Measurements from ENCODE around the gene DEDD.

Gene DEDD

DNA sequence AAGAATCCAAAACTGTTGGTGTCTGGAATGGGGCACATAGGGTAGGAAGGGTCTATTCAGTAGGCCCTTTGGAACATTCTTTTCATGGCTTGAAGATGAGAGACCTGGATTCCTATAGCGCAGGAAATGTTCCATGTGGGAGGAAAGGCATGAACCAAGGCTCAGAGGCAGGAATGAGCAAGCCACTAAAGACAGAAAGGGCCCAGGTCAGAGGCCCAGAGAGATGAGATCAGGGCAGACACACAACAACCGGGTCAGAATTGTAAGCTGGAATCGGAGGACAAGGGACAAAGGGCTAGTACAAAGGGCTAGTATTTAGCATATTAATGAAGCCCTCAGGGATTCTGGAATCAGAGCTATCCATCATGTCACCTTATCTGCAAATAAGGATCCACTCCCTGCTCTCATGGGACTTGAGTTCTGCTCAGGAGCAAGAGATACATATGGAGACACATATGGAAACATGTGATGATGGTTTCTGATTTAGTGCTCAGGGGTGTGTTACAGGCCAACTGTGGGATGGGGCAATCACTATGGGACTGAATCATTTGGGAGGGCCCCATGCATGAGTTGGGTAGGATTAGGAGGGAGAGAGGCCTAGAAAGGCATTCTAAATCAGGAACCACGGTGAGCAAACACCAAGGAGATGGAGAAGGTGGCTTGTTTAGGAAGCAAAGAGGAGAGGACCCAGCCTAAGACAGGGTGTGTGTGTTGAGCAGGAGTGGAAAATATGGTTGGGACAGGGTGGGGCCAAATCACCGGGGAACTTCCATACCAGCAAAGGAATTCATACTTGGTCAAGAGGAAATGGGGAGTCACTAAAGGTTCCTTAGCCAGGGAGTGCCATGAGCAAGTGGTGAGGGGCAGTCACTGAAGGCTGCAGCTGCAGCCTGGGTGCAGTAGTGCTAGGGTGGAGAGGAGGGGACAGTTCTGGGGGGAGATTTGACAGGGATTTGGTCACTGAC lies 51.7 kb downstream of the DEDD start:
- no peak for DNase-seq (ENCODE audit: low spot score)
- TF ChIP-seq, protein P1, sequence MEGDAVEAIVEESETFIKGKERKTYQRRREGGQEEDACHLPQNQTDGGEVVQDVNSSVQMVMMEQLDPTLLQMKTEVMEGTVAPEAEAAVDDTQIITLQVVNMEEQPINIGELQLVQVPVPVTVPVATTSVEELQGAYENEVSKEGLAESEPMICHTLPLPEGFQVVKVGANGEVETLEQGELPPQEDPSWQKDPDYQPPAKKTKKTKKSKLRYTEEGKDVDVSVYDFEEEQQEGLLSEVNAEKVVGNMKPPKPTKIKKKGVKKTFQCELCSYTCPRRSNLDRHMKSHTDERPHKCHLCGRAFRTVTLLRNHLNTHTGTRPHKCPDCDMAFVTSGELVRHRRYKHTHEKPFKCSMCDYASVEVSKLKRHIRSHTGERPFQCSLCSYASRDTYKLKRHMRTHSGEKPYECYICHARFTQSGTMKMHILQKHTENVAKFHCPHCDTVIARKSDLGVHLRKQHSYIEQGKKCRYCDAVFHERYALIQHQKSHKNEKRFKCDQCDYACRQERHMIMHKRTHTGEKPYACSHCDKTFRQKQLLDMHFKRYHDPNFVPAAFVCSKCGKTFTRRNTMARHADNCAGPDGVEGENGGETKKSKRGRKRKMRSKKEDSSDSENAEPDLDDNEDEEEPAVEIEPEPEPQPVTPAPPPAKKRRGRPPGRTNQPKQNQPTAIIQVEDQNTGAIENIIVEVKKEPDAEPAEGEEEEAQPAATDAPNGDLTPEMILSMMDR (IDR thresholded peaks at IDR 0.05; ENCODE audit: extremely low read depth, insufficient read depth, missing control alignments): no peak
- in situ Hi-C loops (cut with MboI; ENCODE audit: low pct_unique_long_range_greater_than_20kb, low sequenced_read_pairs, unreplicated experiment): no loop called here

DNA sequence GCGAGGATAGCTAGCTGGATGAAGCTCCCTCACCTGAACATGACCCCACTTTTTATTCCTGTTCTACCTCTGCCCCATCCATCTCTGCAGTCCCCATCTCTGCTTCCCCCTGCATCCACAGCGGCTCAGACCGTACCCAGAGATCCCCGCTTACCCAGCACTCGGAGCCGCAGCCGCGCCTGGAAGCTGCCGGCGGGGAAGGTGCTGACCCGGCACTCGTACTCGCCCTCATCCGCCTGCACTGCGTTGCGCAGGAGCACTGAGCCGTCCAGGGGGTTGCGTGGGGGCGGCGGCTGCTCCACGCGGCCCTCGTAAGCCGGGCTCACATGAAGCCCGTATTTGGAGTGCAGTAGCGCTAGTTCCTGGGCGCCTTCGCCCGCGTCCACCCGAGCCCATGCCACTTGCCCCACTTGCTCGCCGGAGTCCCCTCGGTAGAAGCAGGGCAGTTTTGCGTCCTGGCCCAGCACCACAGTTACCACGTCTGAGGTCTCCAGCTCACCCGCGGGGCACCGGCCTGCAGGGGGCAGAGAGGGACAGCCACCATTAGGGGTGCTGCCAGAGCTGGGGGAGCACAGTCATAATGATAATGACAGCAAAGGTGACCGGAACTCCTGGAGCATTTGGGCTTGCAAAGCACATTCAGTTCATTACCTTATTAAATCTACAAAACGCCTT lies 52.9 kb downstream of the DEDD start:
- DNase-seq (ENCODE audit: low spot score): no peak
- in situ Hi-C loops (cut with MboI; ENCODE audit: low pct_unique_long_range_greater_than_20kb, low sequenced_read_pairs, unreplicated experiment): no loop called here
- TF ChIP-seq, protein P1 (IDR thresholded peaks at IDR 0.05; ENCODE audit: extremely low read depth, insufficient read depth, missing control alignments): no peak

DNA sequence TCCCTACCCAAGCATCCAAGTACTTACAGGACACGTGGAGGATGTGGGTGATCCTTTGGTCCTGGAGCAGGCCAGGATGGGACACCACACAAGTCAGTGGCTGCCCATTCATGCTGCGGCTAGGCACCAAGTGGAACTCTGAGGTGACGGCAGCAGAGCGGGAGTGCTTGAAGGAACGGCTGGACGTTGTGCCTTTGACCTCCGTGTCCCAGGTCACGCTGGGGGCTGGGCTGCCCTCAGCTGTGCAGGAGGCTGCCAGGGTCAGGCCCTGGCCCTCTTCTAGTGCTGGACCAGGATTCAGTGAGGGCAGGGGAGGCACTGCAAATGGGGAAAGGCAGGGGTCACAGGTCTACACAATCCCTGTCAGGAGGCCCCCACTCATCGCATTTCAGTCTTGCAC lies 55.0 kb downstream of the DEDD start:
- TF ChIP-seq, protein P1 (IDR thresholded peaks at IDR 0.05; ENCODE audit: extremely low read depth, insufficient read depth, missing control alignments): no peak
- in situ Hi-C loops (cut with MboI; ENCODE audit: low pct_unique_long_range_greater_than_20kb, low sequenced_read_pairs, unreplicated experiment): no loop called here
- DNase-seq (ENCODE audit: low spot score): no peak

DNA sequence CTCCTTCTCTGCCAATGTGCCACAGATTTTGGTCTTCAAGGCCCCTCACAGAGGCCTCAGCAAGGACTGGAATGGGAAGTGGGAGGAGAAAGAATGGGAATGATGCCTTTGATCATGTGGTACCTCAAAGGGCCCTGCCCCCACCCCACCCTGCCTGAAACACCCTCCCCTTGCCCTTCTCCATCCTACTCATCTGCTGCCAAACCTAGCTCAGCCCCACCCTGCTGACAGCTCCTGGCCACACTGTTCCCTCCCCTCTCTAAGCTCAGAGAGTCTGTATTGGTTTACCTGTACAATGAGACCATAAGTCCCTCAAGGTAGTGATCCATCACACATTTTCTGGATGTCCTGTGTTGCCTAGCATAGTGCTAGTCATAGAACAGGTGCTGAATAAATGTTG lies 56.1 kb downstream of the DEDD start:
- no peak for DNase-seq (ENCODE audit: low spot score)
- in situ Hi-C loops (cut with MboI; ENCODE audit: low pct_unique_long_range_greater_than_20kb, low sequenced_read_pairs, unreplicated experiment): no loop called here
- TF ChIP-seq, protein P1 (IDR thresholded peaks at IDR 0.05; ENCODE audit: extremely low read depth, insufficient read depth, missing control alignments): no peak

DNA sequence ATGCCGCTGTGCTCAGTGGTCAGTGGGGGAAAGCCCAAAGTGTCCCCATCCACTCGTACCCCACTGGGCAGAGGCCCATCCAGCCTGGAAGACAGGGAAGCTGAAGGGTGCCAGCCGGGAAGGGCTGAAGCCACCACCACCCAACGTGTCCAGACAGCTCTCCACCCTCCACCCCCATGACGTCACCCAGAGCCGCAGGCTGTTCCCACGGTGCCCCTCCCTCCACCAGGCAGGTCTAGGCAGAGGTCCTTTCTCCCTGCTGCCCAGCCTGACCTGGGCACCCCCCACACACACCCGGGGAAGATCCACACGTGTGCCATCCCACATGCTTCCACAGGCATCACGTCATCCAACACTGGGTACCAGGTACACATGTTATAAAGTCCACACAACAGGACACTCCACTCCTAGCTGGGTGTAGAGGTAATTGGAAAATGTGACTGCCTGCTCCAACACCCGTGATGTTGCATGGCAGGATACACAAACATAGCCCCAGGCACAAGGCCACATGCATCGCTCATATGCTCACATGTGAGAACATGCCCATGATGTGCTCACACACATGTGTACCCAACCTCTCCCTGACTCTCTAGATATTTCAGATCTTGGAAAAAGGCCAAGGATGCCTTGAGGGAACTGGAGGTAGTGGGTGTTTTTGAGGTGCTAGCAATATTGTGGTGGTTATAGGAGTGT lies 57.6 kb downstream of the DEDD start:
- TF ChIP-seq, protein P1 (IDR thresholded peaks at IDR 0.05; ENCODE audit: extremely low read depth, insufficient read depth, missing control alignments): no peak
- no peak for DNase-seq (ENCODE audit: low spot score)
- in situ Hi-C loops (cut with MboI; ENCODE audit: low pct_unique_long_range_greater_than_20kb, low sequenced_read_pairs, unreplicated experiment): no loop called here

DNA sequence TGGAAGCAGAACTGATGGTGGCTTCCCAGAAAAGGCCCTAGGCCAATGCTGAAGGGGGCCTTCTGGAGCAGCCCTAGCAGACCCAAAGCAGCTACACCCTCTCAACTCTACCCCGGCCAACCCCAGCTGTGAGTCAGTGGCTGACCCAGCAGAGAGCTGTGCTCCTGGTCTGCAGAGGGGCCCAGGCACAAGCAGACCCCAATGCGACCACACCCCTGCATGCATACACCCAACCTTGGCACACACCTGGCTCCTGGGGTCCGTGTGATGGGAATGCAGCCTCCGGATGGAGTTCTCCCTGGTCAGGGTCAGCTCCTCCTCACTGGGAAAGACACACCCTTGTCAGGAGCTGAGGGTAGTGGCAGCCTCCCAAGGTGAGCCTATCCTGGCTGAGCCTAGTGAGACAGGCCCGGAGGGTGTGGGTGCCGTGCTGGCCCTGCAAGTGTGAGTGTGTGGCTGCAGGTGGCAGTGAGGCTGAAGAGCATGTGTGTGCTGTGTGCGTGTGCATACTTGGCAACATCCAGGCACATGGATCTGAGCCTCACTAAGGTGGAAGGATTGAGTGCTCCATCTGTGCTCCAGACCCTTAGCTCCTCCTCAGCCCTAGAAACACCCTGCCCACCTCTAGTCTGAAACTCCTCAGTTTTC lies 58.9 kb downstream of the DEDD start:
- in situ Hi-C loops (cut with MboI; ENCODE audit: low pct_unique_long_range_greater_than_20kb, low sequenced_read_pairs, unreplicated experiment): no loop called here
- TF ChIP-seq, protein P1 (IDR thresholded peaks at IDR 0.05; ENCODE audit: extremely low read depth, insufficient read depth, missing control alignments): no peak
- DNase-seq (ENCODE audit: low spot score): no peak
